HuH-7 (cell line): ENCODE measurements around the gene C10orf67.
"Not testable (repeated sequence)": the region's sequence is repeated elsewhere in the genome, so short reads cannot be mapped to it uniquely, and the experiment has no call there.

ENCODE experiments used
- DNase-seq: peaks from one replicate; pipeline ENCODE4 v3.0.0; 2011; ENCODE audit warnings: low spot score

The C10orf67 gene

GRCh38 chr10:23263441-23264164, 81.0 kb downstream of the C10orf67 start:
- no peak for DNase-seq

GRCh38 chr10:23262928-23263327, 81.7 kb downstream of the C10orf67 start:
- DNase-seq: no peak

GRCh38 chr10:23258516-23258915, 86.1 kb downstream of the C10orf67 start:
- DNase-seq: no peak

- no peak for DNase-seq
Observed at GRCh38 chr10:23253780-23254179, 90.8 kb downstream of the C10orf67 start.

GRCh38 chr10:23252859-23253258, 91.7 kb downstream of the C10orf67 start:
- DNase-seq: not testable (repeated sequence)

GRCh38 chr10:23241779-23242178, 102.8 kb downstream of the C10orf67 start:
- not testable (repeated sequence) for DNase-seq

GRCh38 chr10:23238015-23238414, 106.6 kb downstream of the C10orf67 start:
- DNase-seq: no peak

- no peak for DNase-seq
Observed at GRCh38 chr10:23230582-23230981, 114.0 kb downstream of the C10orf67 start.

- DNase-seq: no peak
Observed at GRCh38 chr10:23217471-23217870, 127.1 kb downstream of the C10orf67 start.

GRCh38 chr10:23205972-23206642, 138.5 kb downstream of the C10orf67 start:
- DNase-seq: no peak

GRCh38 chr10:23204773-23205172, 139.8 kb downstream of the C10orf67 start:
- no peak for DNase-seq

GRCh38 chr10:23203369-23204325, 140.9 kb downstream of the C10orf67 start:
- DNase-seq: no peak

GRCh38 chr10:23202779-23203178, 141.8 kb downstream of the C10orf67 start:
- DNase-seq: no peak

GRCh38 chr10:23201837-23202236, 142.8 kb downstream of the C10orf67 start:
- DNase-seq: no peak

GRCh38 chr10:23200997-23201652, 143.5 kb downstream of the C10orf67 start:
- no peak for DNase-seq

- DNase-seq: no peak
Observed at GRCh38 chr10:23200586-23200985, 144.0 kb downstream of the C10orf67 start.

GRCh38 chr10:23199768-23200511, 144.7 kb downstream of the C10orf67 start:
- DNase-seq: no peak

GRCh38 chr10:23198940-23199767, 145.4 kb downstream of the C10orf67 start:
- no peak for DNase-seq

- no peak for DNase-seq
Observed at GRCh38 chr10:23198610-23198939, 146.0 kb downstream of the C10orf67 start.

- no peak for DNase-seq
Observed at GRCh38 chr10:23197416-23197861, 147.2 kb downstream of the C10orf67 start.
